Epithelial cell of prostate (primary cell): ENCODE data around the gene PDE11A.

ENCODE experiments used
- DNase-seq: peaks from one replicate; pipeline ENCODE4 v3.0.0-alpha.2; 2011; ENCODE audit warnings: low read depth, low spot score
- H3K27ac ChIP-seq: fragments of 450-650 bp; 2 replicates; pipeline ENCODE4 v1.5.1; 2017; ENCODE audit warnings: mild to moderate bottlenecking

PDE11A gene

GRCh38 chr2:177942731-177943130, 129.8 kb downstream of the PDE11A start:
- no peak for DNase-seq
- no peak overlapping the region for H3K27ac ChIP-seq

DNA sequence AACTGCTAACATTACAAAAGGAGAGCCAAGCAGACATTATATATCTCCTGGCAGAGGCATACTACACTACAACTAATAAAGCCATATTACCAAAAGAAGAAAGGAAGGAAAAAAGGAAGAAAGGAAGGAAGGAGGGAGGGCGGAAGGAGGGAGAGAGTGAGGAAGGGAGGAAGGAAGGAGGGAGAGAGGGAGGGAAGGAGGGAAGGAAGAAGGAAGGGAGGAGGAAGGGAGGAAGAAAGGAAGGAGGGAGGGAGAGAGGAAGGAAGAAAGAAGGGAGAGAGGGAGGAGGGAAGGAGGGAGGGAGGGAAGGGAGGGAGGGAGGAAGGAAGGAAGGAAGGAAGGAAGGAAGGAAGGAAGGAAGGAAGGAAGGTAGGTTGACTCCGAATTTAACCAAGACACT, 133.4 kb downstream of the PDE11A start:
- no peak for DNase-seq
- no peak overlapping the region for H3K27ac ChIP-seq

- no peak for DNase-seq
- no peak overlapping the region for H3K27ac ChIP-seq
These were observed 141.7 kb downstream of the PDE11A start for GRCh38 chr2:177930916-177931315.

DNA sequence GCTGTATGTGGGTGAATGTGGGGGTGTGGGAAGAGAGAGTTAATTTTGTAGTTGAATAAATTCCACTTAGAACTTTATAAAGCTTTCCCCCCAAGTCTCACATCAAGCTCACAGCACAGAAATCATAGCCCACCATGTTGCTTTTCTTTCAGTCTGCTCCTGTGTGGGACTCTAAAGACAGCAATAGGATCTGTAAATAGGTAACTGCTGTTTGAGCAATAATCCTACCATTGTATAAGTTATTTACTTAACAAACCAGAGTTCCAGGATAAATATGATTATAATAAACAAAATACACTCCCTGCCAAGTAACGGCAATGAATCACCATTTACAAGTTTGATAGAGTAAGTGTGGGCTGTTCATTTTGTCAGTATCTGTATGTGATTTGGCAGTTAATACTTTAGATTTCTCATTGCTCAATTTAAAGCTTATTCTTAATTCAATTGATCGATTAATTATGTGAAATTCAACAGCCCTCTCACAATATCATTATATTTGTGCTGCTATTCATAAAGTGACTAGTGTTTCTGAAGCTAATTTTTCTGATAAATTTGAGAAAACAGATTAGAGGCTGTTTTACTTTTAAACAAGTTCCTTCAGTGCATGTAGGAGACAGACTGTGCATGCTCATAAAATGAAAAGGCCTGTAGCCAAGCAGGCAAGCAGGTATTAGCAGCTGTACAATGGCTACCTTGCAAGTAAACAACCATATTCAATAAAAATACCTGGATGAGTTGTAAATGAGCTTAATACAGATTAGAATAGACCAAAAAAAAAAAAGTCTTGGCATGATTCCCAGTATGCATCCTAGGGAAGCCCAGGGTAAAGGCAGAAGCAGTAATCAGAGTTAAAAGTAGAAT, 142.7 kb downstream of the PDE11A start:
- no peak for DNase-seq
- H3K27ac ChIP-seq: no peak overlapping the region

GRCh38 chr2:177923323-177923722, 149.3 kb downstream of the PDE11A start:
- DNase-seq: no peak
- H3K27ac ChIP-seq: no peak overlapping the region

DNA sequence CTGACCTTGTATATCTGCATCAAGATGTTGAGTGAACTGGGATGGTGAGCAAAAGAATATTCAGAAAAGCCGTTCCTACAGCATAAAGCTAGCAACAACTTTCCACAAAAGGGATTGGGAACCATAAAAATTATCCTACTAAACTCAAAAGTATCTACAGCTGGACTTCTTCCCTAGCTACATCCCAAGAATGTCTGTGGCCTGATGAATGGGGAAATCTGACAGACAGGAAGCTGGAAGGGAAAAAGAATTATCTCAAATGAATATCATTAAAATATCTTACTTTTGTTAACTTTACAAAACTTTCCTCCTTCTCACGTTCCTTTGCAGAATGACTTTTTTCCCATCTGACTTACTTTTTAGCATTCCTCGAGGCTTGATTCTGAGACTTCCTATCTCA, 150.9 kb downstream of the PDE11A start:
- no peak for DNase-seq
- no peak overlapping the region for H3K27ac ChIP-seq

- DNase-seq: no peak
- H3K27ac ChIP-seq: no peak overlapping the region
These were observed 155.4 kb downstream of the PDE11A start for GRCh38 chr2:177917169-177917568.

GRCh38 chr2:177916342-177916741, 156.2 kb downstream of the PDE11A start:
- no peak for DNase-seq
- H3K27ac ChIP-seq: no peak overlapping the region

GRCh38 chr2:177914247-177914646, 158.3 kb downstream of the PDE11A start:
- DNase-seq: no peak
- H3K27ac ChIP-seq: no peak overlapping the region

- no peak overlapping the region for H3K27ac ChIP-seq
These were observed 162.6 kb downstream of the PDE11A start for GRCh38 chr2:177909962-177910361.

GRCh38 chr2:177908824-177909223, 163.8 kb downstream of the PDE11A start:
- DNase-seq: no peak
- H3K27ac ChIP-seq: no peak overlapping the region

More at GRCh38 chr2:177909962-177910361, 162.6 kb downstream of the PDE11A start:
- DNase-seq: peak; percentile 44

GRCh38 chr2:177908182-177908581, 164.4 kb downstream of the PDE11A start:
- DNase-seq: no peak
- H3K27ac ChIP-seq: no peak overlapping the region

DNA sequence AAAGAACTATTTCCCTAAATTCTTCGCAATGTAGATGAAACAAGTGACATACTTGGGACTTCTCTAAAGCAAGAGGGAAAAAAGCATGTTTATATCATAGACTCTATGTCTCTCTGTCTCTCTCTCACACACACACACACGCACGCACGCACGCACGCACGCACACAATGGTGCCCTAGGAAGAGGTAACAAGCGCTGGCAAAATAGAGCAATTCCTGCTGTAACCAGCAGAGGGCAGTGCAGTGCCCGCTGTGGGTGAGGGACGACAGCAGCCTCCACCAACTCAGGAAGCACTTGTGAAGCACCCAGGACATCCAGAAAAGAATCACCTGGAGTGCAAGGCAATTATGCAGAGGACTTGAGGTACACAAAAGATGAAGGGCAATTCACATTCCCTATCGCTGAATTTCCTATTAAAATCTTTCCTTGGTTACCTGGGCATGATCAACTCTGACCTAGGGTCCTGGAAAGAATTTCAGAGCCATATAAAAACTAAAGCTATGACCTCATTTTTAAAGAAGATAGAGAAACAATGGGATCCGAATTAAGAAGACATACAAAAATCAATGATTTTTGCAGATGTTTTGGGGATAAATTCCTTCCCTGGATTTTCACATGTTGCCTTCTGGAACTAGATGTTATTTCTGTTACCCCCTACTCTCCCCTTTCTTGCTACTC, 166.4 kb downstream of the PDE11A start:
- DNase-seq: no peak
- no peak overlapping the region for H3K27ac ChIP-seq

DNA sequence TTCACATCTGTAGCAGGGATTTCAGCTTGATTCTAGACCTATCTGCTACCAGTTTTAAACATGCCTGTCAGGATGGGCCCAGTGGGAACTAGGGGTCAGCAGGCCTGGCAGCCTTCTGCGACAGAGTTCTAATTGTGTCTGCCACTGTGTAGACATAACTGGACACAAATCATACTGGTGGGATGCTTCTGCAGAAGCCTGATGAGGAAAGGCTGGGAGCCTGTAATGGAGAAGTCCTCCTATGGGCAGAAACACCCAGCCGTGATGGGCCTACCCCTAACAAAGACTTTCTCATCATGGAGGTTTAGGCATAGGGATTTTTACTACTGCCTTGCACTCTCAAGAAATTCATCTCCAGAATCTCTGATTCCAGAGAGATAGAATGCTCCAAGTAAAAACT, 166.9 kb downstream of the PDE11A start:
- no peak for DNase-seq
- H3K27ac ChIP-seq: no peak overlapping the region

- DNase-seq: no peak
- H3K27ac ChIP-seq: no peak overlapping the region
These were observed 170.0 kb downstream of the PDE11A start for GRCh38 chr2:177902395-177903163.

DNA sequence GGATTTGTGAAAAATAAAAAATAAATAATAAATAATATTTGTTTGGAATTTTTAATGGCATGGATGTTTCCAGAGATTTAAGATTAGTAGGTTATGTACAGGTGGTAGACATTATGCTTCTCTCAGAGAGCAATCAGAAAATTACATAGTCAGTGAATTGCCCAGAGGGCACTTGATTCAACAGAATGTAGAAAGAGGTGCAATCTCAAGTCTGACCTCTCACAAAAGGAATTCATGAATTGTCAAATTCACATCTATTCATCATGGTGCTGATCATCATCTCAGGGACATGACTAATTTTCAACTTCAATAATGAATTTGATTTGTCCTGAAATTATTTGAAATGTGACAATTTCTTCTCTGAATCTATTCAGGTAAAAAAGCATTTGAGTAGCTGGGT, 172.5 kb downstream of the PDE11A start:
- no peak overlapping the region for H3K27ac ChIP-seq
- DNase-seq: peak; percentile 37

DNA sequence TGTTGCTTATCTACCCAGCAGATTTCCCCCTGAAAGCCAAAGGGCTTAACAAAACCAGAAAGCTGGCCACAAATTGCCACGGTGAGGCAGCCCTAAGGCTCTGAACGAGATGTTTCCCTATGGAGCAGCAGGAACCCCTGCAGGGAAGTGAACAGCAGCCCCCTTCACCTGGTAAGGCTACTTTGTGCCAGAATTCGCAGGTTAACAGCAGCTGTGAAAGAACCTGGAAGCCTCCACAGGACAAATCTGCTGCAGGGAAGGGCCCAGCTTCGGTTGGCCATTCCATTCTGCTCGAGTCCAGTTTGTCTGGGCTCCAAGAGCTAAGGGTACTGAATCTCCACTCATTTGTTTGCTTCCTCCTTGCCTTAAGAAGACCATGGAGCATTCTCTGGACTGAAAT, 175.3 kb downstream of the PDE11A start:
- DNase-seq: no peak
- H3K27ac ChIP-seq: no peak overlapping the region

GRCh38 chr2:177896587-177896986, 176.0 kb downstream of the PDE11A start:
- no peak overlapping the region for H3K27ac ChIP-seq
- DNase-seq: no peak

- no peak for DNase-seq
- H3K27ac ChIP-seq: no peak overlapping the region
These were observed 178.0 kb downstream of the PDE11A start for GRCh38 chr2:177894546-177894945.

DNA sequence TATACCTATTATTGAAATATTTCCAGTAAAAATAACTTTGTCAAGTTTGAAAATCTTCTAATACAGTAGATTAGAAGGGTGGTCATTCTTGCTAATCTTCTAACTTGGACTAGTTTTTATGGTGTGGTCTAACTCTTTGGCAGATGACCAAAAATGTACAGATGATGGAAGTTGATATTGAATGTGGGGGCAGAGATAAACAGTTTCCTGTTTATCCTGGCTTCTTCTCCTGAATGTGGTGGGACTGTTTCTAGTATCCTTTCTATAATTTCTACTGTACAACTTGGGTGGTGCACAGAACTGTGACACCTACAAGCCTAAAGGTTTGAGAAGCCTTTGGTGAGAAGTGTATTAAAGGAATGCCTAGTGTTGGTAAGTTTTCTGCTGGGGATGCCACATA, 178.7 kb downstream of the PDE11A start:
- DNase-seq: no peak
- H3K27ac ChIP-seq: no peak overlapping the region

DNA sequence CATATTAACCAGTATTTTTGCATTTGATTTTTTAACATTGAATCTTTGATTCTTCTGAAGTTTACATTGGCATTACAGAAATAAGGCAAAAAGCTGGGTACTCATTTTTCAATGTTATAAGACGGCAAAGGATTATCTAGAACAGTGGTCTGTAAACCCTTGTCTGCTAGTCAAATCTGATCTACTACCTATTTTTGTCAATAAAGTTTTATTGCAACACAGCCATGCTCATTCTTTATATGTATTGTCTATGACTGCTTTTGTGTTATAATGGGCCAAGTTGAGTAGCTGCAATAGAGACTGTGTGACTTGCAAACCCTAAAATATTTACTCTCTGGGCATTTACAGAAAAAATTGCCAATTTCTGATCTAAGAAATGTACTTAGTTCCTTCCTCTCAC, 181.0 kb downstream of the PDE11A start:
- no peak for DNase-seq
- no peak overlapping the region for H3K27ac ChIP-seq
